Cardiac muscle cell (in vitro differentiated cells and primary cell): ENCODE results near the gene ZDHHC20. TPM values are rescaled to one million over a fixed set of nuclear protein-coding genes. Genes with fewer than 3 reads are reported as not detected.

Experiments used
- DNase-seq, 2 donors: peaks; one replicate each; pipeline versions ENCODE4 v3.0.0 to v3.0.0-alpha.2; 2010 to 2017; ENCODE audit warnings: low read depth in 1 of 2, low spot score in 1 of 2
- H3K27ac ChIP-seq: fragments of 200-600 bp; sonication (generic); 2 replicates; pipeline ENCODE4 v1.5.1; 2016
- H3K27me3 ChIP-seq: fragments of 200-600 bp; sonication (generic); 2 replicates; pipeline ENCODE4 v1.6.0; 2016; ENCODE audit warnings: control low read depth
- H3K36me3 ChIP-seq: fragments of 200-600 bp; sonication (generic); 2 replicates; pipeline ENCODE4 v1.5.1; 2016; ENCODE audit warnings: control low read depth
- H3K4me1 ChIP-seq: fragments of 200-600 bp; sonication (generic); 2 replicates; pipeline ENCODE4 v1.8.1; 2017; ENCODE audit warnings: low read depth, mild to moderate bottlenecking, mixed run types
- H3K4me3 ChIP-seq: fragments of 200-600 bp; sonication (generic); 2 replicates; pipeline ENCODE4 v1.5.1; 2016; ENCODE audit warnings: mild to moderate bottlenecking
- H3K9me3 ChIP-seq: fragments of 200-600 bp; sonication (generic); 2 replicates; pipeline ENCODE4 v1.5.1; 2017; ENCODE audit warnings: low read depth, mild to moderate bottlenecking, control low read depth
- polyA plus RNA-seq: library from polyadenylated mRNA; unstranded; fragments of >200 nt; fragmentation: Nextera tagmentation; extraction: Ambion mirVana; gene quantifications from 2 replicates; pipeline ENCODE4 v1.2.1, GENCODE V29; 2016
- total RNA-seq: library from RNA; depleted of rRNA; stranded (reverse); fragments of >200 nt; gene quantifications from 2 replicates; pipeline ENCODE4 v1.2.3, GENCODE V29; 2016
- TF ChIP-seq, protein P1 (sequence below): IDR thresholded peaks from 2 replicates; pipeline ENCODE4 v1.5.1; 2012; ENCODE audit warnings: low read depth, mild to moderate bottlenecking, low read length

ZDHHC20 gene
- total and polyA plus RNA-seq, 2 experiments from 2014 or later = 28.8 to 38.5 TPM

DNA sequence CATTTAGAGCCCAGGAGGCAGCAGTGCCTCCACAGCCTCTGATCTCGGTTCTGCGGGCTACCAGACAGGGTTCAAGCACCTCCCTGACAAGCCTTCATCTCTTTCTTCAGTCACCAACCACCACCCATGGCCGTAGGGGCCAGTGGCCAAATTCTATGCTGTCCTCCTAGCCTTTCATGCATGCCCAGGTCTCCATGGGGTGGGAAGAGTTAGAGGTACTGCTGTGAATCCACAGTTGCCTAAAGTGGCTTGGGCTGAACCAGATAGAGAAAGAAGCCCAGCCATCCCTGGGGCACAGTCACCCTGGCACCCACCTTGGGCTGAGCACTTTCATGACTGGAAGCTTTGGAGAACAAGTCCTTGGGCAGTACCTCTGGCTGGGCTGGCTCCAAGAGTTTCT lies 97.4 kb downstream of the ZDHHC20 start:
- DNase-seq = no peak
- Histone ChIP-seq H3K36me3 (no peaks in the 10 kb centered on the region), H3K27me3 (no peaks in the 10 kb centered on the region), H3K4me3 (no peak overlapping the region), H3K9me3 (no peaks in the 10 kb centered on the region), H3K27ac (no peak overlapping the region), H3K4me1 (no peaks in the 10 kb centered on the region)
- TF ChIP-seq, protein P1, sequence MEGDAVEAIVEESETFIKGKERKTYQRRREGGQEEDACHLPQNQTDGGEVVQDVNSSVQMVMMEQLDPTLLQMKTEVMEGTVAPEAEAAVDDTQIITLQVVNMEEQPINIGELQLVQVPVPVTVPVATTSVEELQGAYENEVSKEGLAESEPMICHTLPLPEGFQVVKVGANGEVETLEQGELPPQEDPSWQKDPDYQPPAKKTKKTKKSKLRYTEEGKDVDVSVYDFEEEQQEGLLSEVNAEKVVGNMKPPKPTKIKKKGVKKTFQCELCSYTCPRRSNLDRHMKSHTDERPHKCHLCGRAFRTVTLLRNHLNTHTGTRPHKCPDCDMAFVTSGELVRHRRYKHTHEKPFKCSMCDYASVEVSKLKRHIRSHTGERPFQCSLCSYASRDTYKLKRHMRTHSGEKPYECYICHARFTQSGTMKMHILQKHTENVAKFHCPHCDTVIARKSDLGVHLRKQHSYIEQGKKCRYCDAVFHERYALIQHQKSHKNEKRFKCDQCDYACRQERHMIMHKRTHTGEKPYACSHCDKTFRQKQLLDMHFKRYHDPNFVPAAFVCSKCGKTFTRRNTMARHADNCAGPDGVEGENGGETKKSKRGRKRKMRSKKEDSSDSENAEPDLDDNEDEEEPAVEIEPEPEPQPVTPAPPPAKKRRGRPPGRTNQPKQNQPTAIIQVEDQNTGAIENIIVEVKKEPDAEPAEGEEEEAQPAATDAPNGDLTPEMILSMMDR = no peak

DNA sequence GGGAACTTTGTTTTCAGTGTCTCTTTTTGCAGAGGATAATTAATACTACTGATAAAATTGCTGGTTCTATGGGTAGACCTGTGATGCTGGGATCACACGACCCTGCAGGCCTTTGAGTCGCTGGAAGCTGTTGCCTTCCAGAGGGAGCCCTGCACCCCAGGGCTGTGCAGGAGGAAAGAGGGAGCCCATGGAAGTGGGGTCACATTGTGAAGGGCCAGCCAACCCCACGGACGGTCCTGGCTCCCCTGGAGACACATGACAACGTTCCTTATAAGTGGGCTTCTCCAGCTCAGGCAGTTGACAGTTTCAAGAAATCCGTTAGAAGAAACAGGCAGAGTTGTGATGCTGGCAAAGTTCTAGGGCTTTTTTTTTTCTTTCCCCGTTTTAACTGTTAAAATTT lies 98.0 kb downstream of the ZDHHC20 start:
- TF ChIP-seq, protein P1 = no peak
- no peak for DNase-seq

DNA sequence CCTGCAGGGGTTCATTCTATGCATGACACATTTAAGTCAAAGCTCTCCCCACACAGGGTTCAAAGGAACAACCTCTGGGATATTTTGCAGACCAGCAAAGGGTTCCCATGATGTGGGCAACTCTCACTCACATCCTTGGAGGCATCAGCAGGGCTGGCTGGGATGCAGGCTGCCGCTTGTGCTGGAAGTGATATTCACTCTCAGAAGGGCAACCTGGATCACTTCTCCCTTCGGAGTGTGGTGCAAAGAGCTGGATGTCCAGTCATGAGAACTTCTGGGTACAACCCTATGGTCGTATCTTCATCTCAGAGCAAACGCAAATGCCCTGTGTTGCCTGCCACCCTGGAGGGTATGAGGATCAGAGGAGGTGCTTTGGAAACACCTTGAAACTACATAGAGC lies 98.6 kb downstream of the ZDHHC20 start:
- no peaks in the 10 kb centered on the region for H3K36me3 ChIP-seq
- no peak for DNase-seq

More for the DNA sequence above, 98.0 kb downstream of the ZDHHC20 start:
- Histone ChIP-seq H3K36me3 (no peaks in the 10 kb centered on the region), H3K27ac (no peak overlapping the region), H3K4me1 (no peaks in the 10 kb centered on the region), H3K27me3 (no peaks in the 10 kb centered on the region), H3K4me3 (no peak overlapping the region), H3K9me3 (no peaks in the 10 kb centered on the region)

DNA sequence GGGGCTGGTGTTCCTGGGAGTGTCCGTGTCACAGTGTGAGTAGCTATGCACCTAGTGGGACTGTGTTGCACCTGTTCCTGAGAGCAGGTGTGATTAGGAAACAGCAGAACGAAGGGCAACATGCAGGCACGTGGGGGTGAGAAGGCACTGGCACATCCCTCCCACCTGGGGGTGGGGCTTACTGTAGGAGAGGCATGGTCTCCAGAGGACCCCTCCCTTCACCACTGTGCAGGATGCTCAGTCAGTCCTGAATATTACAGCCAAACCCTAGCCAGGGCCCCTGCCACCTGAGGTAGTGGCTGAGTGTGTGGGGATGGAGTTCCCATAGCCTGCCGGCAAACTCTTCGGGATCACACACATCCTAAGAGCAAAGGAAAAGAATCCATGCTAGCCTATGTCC lies 99.2 kb downstream of the ZDHHC20 start:
- Histone ChIP-seq H3K27me3 (no peaks in the 10 kb centered on the region), H3K27ac (no peak overlapping the region), H3K36me3 (no peaks in the 10 kb centered on the region), H3K4me3 (no peak overlapping the region), H3K9me3 (no peaks in the 10 kb centered on the region), H3K4me1 (no peaks in the 10 kb centered on the region)
- no peak for DNase-seq
- TF ChIP-seq, protein P1 = no peak

More for the DNA sequence above, 98.6 kb downstream of the ZDHHC20 start:
- no peaks in the 10 kb centered on the region for H3K9me3 ChIP-seq
- H3K4me1 ChIP-seq = no peaks in the 10 kb centered on the region
- no peaks in the 10 kb centered on the region for H3K27me3 ChIP-seq
- no peak overlapping the region for H3K27ac ChIP-seq
- TF ChIP-seq, protein P1 = no peak
- H3K4me3 ChIP-seq = no peak overlapping the region

DNA sequence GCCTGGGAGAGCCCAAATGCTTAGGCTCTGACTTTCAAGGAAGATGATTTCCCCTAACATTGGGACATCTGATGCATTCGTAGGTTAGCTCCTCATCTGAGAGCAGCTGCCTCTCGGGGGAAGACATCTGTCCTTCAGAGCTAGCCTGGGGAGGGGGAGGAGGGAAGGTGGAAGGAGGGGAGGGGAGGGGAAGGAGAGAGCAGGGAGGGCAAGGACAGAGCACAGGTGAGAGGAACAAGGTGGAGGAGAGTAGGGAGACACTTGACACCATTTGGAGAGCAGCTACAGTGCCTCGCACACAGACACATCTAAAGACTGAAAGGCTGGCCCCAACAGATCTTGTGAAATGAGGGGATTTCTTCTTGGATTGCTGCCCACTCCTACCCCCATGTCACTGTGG lies 103.8 kb downstream of the ZDHHC20 start:
- H3K27me3 ChIP-seq = no peaks in the 10 kb centered on the region
- no peak overlapping the region for H3K27ac ChIP-seq
- no peak overlapping the region for H3K4me3 ChIP-seq
- TF ChIP-seq, protein P1 = no peak
- H3K9me3 ChIP-seq = no peaks in the 10 kb centered on the region
- H3K36me3 ChIP-seq = no peaks in the 10 kb centered on the region
- no peak for DNase-seq
- no peaks in the 10 kb centered on the region for H3K4me1 ChIP-seq

DNA sequence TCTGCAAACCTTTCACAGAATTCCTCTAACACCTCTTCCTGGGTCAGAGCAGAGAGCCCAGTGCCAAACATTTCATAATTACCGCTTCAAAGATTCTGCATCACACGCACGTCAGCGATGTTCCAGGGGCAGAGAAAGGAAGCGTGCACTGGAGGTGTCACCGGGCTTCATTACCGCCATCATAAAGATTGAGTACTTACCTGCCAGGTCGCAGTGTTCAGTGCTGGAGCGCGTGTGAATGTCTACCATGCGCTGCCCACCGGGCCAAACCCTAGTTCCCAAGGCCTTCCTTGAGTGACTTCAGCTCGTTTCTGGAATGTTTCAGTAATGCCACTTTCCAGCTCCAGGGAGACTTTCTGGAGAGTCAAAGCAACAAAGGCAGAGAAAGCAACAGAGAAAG lies 104.4 kb downstream of the ZDHHC20 start:
- Histone ChIP-seq H3K27me3 (no peaks in the 10 kb centered on the region), H3K9me3 (no peaks in the 10 kb centered on the region), H3K4me1 (no peaks in the 10 kb centered on the region), H3K4me3 (no peak overlapping the region), H3K36me3 (no peaks in the 10 kb centered on the region), H3K27ac (no peak overlapping the region)
- TF ChIP-seq, protein P1 = no peak
- DNase-seq = no peak
